NT2/D1 (cell line): ENCODE results near the gene KLHL15.
"Not testable (repeated sequence)": the region's sequence is repeated elsewhere in the genome, so short reads cannot be mapped to it uniquely, and the experiment has no call there.

Experiments
- DNase-seq: peaks from one replicate; pipeline ENCODE4 v3.0.0-alpha.2; 2011; ENCODE audit warnings: low read depth, low spot score
- H3K27me3 ChIP-seq: 2 replicates; pipeline ENCODE4 v1.6.0; 2011; ENCODE audit warnings: mild to moderate bottlenecking; ENCODE audit not compliant: insufficient read length, insufficient read depth
- H3K36me3 ChIP-seq: 2 replicates; pipeline ENCODE4 v1.6.1; 2011; ENCODE audit warnings: mild to moderate bottlenecking, low read length, mixed read lengths; ENCODE audit not compliant: insufficient read depth, insufficient read length
- H3K4me1 ChIP-seq: 2 replicates; pipeline ENCODE4 v1.5.1; 2011; ENCODE audit not compliant: insufficient read depth, insufficient read length
- H3K4me3 ChIP-seq: 2 replicates; pipeline ENCODE4 v1.5.1; 2011; ENCODE audit warnings: low read depth; ENCODE audit not compliant: insufficient read length
- H3K9ac ChIP-seq: 2 replicates; pipeline ENCODE4 v1.6.0; 2011; ENCODE audit warnings: low read depth; ENCODE audit not compliant: insufficient read length
- H3K9me3 ChIP-seq: 2 replicates; pipeline ENCODE4 v1.5.1; 2011; ENCODE audit warnings: mild to moderate bottlenecking, low read length; ENCODE audit not compliant: insufficient read depth
- SUZ12 ChIP-seq: IDR thresholded peaks from 2 replicates; pipeline ENCODE4 v1.6.1; 2011; ENCODE audit not compliant: insufficient read length, insufficient read depth; ENCODE audit errors: extremely low read depth
- YY1 ChIP-seq: IDR thresholded peaks from 2 replicates; pipeline ENCODE4 v1.6.1; 2011; ENCODE audit not compliant: insufficient read length, insufficient read depth
- ZNF274 ChIP-seq: IDR thresholded peaks from 2 replicates; pipeline ENCODE4 v1.6.1; 2011; ENCODE audit warnings: mild to moderate bottlenecking, low read depth, low read length

KLHL15 gene

GRCh38 chrX:23990455-23990854, 36.5 kb downstream of the KLHL15 start:
- TF ChIP-seq SUZ12 (no peak), ZNF274 (no peak), YY1 (no peak)
- no peak overlapping the region for H3K4me3 ChIP-seq
- no peak overlapping the region for H3K9ac ChIP-seq
- no peaks in the 10 kb centered on the region for H3K4me1 ChIP-seq
- no peaks in the 10 kb centered on the region for H3K27me3 ChIP-seq
- DNase-seq, result no peak
- peaks cover 58% of the 10 kb centered on the region for H3K36me3 ChIP-seq
- no peaks in the 10 kb centered on the region for H3K9me3 ChIP-seq

DNA sequence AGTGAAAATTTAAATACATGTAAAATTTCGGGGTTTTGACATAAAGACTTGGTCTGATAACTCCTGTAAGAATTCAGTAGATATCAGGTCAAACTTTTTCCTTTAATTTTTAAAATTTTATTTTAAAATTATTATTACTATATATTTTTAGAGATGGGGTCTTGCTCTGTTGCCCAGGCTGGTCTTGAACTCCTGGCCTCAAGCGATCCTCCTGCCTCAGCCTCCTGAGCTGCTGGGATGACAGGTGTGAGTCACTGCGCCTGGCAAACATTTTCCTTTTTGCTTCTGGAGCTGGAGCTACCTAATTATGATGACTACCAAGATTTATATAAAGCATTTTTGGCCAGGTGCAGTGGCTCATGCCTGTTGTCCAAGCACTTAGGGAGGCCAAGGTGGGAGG, 37.3 kb downstream of the KLHL15 start:
- Histone ChIP-seq H3K36me3 (peaks cover 57% of the 10 kb centered on the region), H3K4me1 (no peaks in the 10 kb centered on the region), H3K27me3 (no peaks in the 10 kb centered on the region), H3K9ac (no peak overlapping the region), H3K9me3 (no peaks in the 10 kb centered on the region), H3K4me3 (no peak overlapping the region)
- no peak for TF ChIP-seq SUZ12
- no peak for TF ChIP-seq YY1
- no peak for TF ChIP-seq ZNF274
- DNase-seq, result no peak

DNA sequence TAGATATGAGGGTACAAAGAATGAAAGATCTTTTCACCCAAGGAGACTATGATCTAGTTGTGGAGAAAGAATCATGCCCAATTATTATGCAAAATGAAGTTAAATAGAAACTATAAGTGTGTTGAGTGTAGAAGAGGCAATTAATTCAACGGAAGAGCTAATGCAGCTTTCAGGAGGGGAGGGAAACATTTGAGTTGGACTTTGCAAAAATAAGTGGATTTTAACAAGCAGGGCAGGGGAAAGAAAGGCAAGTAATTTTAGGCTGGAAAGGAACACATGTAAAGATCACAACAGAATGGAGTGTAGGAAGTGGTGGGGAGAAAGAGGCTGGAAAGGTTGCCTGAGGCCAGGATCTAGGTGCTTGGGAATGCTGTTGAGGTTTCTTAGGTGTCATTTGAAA, 44.1 kb downstream of the KLHL15 start:
- Histone ChIP-seq H3K4me1 (peaks cover 4% of the 10 kb centered on the region), H3K36me3 (peaks cover 32% of the 10 kb centered on the region), H3K9me3 (no peaks in the 10 kb centered on the region), H3K9ac (no peak overlapping the region), H3K27me3 (no peaks in the 10 kb centered on the region), H3K4me3 (no peak overlapping the region)
- TF ChIP-seq YY1, result no peak
- DNase-seq, result no peak

GRCh38 chrX:23981711-23982110, 45.3 kb downstream of the KLHL15 start:
- TF ChIP-seq YY1 (no peak), SUZ12 (no peak), ZNF274 (no peak)
- Histone ChIP-seq H3K27me3 (no peaks in the 10 kb centered on the region), H3K9me3 (no peaks in the 10 kb centered on the region), H3K36me3 (peaks cover 22% of the 10 kb centered on the region), H3K9ac (no peak overlapping the region), H3K4me3 (no peak overlapping the region), H3K4me1 (peaks cover 4% of the 10 kb centered on the region)
- peak; percentile 25 for DNase-seq

GRCh38 chrX:23981222-23981621, 45.8 kb downstream of the KLHL15 start:
- H3K9ac ChIP-seq, result no peak overlapping the region
- H3K4me1 ChIP-seq, result peaks cover 4% of the 10 kb centered on the region
- H3K27me3 ChIP-seq, result no peaks in the 10 kb centered on the region
- H3K9me3 ChIP-seq, result no peaks in the 10 kb centered on the region
- no peak for TF ChIP-seq SUZ12
- TF ChIP-seq YY1, result no peak
- TF ChIP-seq ZNF274, result no peak
- no peak overlapping the region for H3K4me3 ChIP-seq
- peaks cover 20% of the 10 kb centered on the region for H3K36me3 ChIP-seq
- peak; percentile 59 for DNase-seq

DNA sequence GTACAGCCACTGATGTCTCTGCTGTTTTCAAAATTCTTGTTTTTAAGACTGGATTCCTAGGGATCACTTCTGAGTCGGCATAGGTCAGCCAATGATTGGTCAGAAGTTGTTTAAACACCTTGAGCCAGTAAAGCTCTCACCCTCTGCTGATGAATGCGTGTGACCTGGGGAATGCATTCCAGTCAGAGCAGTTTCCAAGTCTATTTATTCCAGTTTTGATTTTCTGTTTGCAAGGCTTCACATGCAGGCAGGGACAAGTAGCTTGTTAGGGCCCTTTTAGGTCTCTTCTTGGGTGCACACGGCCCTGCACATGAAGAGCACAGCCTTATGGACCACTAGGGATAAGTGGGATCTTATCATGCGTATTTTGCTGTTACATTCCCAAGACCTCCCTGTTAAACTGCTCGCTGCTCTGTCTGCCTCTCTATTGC, 47.0 kb downstream of the KLHL15 start:
- no peak for TF ChIP-seq YY1
- TF ChIP-seq SUZ12, result no peak
- no peak for TF ChIP-seq ZNF274
- Histone ChIP-seq H3K27me3 (no peaks in the 10 kb centered on the region), H3K36me3 (peaks cover 11% of the 10 kb centered on the region), H3K9ac (peak overlapping the region; percentile 23), H3K4me3 (no peak overlapping the region), H3K9me3 (no peaks in the 10 kb centered on the region), H3K4me1 (peaks cover 4% of the 10 kb centered on the region)
- no peak for DNase-seq

DNA sequence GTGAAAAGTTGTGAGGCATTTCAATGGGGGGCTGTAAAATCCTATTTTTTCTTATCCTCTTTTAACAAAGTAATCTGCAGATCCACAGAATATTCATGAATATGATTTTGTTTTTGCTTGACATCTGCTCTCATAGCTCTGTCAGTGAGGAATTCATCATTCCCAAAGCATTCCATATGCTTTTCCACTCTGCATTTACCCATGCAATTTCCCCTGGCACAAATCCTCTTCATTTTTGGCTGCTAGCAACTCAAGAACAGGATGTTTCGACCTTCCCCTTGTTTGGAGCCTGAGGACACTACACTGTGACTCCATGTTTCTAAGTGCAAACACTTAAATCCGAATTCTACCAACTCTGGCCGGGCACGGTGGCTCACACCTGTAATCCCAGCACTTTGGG, 48.5 kb downstream of the KLHL15 start:
- TF ChIP-seq ZNF274, result no peak
- no peak for TF ChIP-seq YY1
- no peak for TF ChIP-seq SUZ12
- Histone ChIP-seq H3K9ac (no peak overlapping the region), H3K4me3 (no peak overlapping the region), H3K36me3 (peaks cover 3% of the 10 kb centered on the region), H3K27me3 (no peaks in the 10 kb centered on the region), H3K4me1 (peaks cover 4% of the 10 kb centered on the region), H3K9me3 (no peaks in the 10 kb centered on the region)
- no peak for DNase-seq

DNA sequence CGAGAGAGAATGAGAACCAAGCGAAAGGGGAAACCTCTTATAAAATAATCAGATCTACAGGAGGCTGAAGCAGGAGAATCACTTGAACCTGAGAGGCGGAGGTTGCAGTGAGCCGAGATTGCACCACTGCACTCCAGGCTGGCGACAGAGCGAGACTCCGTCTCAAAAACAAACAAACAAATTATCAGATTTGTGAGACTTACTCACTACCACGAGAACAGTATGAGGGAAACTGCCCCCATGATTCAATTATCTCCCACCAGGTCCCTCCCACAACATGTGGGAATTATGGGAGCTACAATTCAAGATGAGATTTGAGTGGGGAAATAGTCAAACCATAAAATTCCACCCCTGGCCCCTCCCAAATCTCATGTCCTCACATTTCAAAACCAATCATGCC, 61.4 kb downstream of the KLHL15 start:
- not testable (repeated sequence) for H3K9ac ChIP-seq, H3K9me3 ChIP-seq, H3K4me1 ChIP-seq, H3K27me3 ChIP-seq, H3K36me3 ChIP-seq, H3K4me3 ChIP-seq, DNase-seq
